HG02938 (cell line): ENCODE results near the gene DIPK2B.

Experiments used
- ATAC-seq: cut with Tn5 transposase; IDR thresholded peaks from one replicate; pipeline ENCODE4 v1.9.1; 2021; ENCODE audit warnings: mild to moderate bottlenecking, moderate library complexity; ENCODE audit not compliant: unreplicated experiment

The DIPK2B gene, protein sequence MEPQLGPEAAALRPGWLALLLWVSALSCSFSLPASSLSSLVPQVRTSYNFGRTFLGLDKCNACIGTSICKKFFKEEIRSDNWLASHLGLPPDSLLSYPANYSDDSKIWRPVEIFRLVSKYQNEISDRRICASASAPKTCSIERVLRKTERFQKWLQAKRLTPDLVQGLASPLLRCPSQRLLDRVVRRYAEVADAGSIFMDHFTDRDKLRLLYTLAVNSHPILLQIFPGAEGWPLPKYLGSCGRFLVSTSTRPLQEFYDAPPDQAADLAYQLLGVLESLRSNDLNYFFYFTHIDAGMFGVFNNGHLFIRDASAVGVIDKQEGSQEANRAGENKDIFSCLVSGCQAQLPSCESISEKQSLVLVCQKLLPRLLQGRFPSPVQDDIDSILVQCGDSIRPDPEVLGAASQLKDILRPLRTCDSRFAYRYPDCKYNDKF

DNA sequence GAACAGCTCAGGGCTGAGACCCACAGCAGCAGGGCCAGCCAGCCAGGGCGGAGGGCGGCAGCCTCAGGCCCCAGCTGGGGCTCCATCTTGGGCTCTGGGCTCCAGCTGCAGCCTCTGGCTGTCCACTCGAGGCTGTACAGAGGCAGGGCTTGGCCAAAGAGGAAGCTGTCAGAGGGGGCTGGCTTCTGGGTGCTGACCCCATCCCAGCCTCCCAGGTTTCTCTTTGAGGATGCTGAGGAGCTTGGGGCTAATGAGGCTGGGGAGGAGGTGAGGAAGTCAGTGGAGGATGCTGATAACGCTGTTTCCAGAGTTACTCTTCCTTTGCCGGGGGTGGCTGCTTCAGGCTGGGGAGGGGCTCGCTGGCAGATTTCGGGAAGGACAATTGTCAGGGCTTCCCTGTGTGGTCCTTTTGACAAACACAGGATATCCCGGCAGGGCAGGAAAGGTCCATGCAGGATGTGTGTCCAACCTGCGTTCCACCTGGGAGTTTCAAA, at the start of gene DIPK2B:
DIPK2B (minus strand) TSS at position 136 of the 494 bp plus-strand sequence; CDS start at position 86, 50 bp downstream.
- ATAC-seq = no peak

DNA sequence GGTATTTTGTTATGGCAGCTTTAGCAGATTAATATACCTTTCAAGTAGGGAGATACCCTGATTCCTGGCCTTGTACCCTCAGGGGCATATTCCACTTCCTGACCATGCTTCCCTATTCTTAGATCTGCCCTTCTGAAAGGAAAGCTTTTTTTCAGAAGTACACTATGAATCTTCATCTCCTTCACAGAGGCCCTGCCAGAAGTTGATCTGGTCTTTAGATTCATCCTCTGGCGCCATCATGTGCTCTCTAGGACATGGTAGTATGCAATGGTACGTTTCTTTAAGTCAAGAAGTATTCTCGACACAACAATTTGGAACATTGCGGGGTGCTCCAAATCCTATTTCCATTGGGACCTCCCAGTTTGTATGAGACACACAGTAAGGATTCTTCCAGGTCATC, 39.6 kb upstream of the DIPK2B start:
- no peak for ATAC-seq

DNA sequence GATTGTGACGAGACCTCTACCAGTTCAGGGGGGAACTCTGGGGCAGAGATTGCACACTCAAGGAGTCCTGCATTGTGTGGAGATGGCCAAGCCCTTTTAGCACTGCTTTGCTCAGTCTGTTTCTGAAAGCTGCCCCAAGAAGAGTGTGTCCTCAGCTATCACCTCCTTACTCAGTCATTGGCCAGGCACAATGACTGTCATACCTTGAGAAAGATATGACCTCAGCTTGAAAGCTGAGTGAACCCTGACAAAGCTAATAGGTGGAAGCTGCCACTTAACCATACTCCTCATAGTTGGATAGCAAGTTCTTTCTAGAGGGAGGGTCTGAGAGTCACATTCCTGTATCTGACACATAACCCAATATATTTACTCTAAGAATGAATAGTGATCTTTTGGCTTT, 37.8 kb upstream of the DIPK2B start:
- ATAC-seq = no peak

DNA sequence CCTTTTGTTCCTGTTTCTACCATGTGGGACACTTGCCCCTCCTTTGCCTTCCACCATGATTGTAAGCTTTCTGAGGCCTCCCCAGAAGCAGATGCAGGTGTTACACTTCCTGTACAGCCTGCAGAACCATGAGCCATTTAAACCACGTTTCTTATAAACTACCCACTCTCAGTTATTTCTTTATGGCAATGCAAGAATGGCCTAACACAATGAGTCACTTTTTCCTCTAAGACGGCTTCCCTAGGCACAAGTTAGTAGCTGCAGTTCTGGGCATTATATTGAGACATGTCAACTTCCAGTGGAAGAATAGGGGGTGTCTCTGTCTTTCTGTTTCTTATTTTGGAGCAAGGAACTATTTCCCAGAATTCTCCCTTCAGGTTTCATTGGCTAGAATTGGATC, 32.9 kb upstream of the DIPK2B start:
- no peak for ATAC-seq

DNA sequence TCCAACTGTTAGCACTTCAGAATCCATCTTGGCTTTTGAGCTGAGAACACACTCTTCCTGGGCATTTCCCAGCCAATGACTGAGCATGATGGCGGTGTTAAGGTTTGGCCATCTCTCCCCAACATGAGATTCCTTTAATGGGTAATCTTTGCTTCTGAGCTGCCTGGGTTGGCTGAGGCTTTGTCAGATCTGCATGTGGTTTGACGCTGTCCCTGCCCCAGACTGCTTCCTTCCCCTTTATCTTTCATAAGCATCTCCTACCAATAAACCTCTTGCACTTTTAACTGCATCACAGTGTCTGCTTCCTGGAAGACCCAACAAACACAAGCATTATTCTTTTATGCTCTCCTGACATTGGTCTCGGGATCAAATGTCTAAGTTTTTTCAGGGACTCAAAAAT, 31.5 kb upstream of the DIPK2B start:
- ATAC-seq = no peak

DNA sequence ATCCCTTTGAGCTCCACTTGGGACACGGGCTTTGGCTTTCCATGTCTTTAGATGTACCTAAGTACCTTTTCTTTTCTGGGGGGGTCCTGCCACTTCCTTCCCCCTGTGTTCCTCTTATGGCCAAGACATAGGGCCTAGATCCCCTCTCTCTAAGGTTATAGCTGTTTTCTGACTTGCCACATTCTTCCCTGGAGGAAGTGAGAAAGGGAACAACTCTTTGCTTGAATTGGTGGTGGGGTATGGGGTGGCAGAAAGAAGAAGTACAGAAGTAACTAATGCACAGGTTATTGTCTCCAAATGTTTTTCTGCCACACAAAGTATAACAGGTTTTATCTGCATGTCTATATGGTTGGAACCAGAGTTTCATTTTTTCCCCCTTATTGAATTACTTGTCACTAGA, 29.7 kb upstream of the DIPK2B start:
- ATAC-seq = no peak

DNA sequence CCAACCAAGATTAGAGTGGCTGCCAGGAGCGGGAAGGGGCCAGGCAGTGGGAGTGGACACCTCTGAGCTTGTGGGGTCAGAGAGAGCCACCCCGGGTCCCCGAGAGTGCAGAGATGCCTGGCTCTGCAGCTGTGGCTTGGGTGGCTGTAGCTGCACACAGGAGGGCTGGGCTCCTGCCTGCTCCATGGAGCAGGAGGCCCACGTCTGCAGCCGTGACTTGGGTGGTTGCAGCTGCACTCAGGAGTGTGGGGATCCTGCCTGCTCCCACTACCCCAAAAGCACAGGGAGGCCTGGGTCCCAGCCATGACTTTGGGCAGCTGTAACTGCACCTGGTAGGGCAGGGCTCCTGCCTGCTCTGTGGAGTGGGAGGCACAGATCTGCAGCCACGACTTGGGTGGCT, 28.7 kb upstream of the DIPK2B start:
- no peak for ATAC-seq

DNA sequence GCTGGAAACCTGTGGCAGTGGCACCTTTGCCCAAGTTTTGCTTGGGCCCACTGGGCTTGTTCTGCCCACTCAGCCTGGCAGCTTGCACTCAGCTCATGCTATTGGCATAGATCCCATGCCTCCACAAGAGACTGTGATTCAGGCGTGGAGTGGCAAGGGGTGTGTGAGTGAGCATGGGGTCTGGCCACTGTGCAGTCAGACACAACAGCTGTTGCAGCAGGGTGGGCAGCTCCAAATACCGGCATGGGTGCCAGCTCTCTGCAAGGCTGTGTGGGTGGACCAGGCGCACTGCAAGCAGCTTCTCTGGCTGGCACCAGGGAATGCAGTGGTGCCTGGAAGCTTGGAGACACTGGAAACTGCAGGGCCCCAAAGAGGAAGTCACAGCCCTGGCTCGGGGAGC, 27.4 kb upstream of the DIPK2B start:
- no peak for ATAC-seq

DNA sequence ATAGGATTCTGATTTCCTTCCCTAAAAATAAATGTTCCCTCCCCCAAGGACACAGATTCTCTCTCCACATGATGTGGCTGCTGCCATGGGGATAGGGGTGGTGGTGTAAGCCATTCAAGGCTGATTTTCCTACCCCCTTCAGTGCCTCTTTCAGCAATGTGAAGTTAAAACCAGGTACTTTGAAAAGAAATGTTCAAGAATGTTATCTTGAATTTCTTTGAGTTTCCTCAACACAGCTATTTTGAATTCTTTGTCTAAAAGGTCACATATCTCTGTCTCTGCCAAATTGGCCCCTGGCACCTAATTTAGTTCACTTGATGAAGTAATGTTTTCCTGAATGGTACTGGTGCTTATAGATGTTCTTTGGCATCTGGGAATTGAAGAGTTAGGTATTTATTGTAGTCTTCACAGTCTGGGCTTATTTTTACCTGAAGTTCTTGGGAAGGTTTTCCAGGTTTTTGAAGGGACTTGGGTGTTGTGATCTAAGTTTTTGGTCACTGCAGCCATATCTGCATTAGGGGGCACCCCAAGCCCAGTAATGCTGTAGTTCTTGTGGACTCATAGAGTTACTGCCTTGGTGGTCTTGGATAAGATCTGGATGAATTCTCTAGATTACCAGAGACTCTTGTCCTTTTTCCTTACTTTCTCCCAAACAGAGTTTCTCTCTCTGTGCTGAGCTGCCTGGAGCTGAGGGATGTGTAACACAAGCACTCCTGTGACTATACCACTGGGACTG, 7.6 kb upstream of the DIPK2B start:
- ATAC-seq = no peak

DNA sequence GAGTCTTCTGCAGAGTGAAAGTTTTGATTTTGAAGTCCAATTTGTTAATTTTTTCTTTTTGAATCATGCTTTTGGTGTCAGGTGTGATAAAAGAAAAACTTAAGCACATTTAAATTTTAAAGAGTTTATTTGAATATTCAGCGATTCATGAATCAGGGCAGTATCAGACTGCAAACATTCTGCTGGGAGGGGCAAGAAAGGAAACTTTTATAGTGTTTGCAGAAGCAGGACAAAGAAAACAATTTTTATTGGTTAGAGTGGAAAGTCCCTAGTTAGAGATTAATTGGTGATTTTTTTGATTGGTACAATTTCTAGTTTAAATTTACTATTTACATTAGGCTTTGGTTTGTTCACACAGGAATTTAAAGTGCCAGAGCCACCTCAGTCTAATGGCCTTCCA, 1.5 kb upstream of the DIPK2B start:
- no peak for ATAC-seq

DNA sequence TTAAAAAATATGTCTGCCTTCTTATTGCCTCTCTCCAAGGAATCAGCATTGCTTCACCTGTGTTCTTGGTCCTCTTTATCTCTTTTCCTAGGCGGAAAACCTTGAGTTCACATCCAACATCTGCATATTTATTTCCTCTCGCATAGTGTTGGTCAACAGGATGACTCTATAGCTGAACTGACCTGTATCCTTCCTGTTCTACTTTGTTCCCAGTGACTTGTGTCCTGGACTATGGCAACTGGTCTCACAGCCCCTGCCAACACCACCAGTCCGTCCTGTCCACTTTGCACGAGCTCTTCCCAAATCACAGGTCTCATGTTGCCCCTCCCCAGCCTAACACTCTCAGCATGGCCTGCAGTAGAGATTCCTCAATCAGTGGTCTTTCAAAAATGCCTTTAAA, 2.0 kb downstream of the DIPK2B start:
- ATAC-seq = no peak

DNA sequence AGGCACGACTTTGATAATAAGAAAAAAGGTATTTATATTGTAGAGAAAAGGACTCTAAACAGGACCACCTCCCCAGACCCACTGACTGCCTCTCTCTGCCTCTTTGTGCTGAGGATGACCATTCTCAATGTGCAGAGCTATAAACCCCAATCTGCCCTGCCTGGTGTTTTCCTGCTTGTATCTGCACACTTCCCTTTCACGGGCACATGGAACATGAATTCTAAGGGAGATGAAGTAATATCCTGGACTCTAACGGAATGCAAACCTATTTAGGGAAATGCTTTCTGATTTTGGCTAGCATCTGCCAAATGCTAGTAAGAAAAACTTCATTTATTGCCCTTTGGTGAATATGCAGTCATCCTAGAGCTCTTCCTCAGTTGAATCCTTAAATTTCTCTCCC, 2.4 kb downstream of the DIPK2B start:
- ATAC-seq = no peak

DNA sequence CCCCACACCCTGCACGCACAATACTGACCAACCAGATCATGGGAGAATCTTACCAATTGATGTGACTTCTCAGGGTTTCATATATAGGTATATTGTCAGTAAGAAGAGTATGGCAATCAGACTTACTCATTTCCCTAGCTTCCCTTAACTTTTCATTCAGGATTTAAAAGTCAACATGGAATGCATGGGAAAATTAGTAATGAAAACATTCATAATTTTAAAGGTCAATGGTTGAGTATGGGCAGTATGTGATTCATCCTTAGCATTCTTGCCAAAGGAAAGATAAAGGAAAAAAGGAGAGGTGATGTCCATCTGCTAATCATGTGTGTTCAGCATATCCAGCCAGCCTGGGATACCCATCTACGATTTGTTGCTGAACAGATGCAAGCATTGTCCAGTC, 4.0 kb downstream of the DIPK2B start:
- no peak for ATAC-seq

DNA sequence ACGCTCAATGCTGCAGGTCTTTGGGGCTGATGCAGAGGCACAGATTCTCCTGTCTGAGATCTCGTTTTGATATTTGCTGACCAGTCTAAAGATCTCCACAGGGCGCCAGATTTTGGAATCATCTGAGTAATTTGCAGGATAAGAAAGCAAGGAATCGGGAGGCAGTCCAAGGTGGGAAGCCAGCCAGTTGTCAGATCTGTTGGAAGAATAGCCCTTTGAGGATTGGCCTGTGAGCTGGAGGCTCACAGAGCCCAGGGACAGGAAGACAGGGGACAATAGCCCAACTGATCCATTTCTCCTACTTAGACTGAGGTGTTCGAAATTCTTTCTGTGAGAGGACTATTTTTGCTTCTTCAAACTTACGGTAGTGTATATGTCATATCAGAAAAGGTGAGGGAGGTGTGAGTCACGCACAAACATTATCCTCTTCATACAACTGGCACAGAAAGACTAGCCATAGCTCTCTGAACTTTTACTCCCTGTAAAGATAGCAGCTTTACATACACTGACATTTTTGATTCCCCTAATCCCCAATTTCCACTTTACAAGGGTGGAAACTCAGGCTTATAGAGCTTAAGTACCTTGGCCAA, 8.8 kb downstream of the DIPK2B start:
- ATAC-seq = no peak

DNA sequence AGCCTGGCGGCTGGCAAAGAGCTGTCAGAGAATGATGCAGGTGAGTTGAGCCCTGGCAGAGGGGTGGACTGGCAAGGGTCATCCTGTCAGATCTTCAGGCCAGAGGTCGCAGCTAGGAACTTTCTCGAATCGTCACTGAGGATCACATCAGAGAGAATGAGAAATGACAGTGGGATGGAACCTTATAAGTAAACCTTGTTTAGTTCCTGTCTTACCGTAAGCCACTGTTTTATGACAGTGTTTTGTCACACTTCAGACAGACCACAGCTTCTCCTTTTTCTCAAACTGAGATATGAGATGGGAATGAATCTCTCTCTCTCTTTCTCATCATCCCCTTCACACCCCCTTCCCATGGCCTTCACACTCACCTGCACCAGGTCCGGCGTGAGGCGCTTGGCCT, 9.3 kb downstream of the DIPK2B start:
- ATAC-seq = no peak

DNA sequence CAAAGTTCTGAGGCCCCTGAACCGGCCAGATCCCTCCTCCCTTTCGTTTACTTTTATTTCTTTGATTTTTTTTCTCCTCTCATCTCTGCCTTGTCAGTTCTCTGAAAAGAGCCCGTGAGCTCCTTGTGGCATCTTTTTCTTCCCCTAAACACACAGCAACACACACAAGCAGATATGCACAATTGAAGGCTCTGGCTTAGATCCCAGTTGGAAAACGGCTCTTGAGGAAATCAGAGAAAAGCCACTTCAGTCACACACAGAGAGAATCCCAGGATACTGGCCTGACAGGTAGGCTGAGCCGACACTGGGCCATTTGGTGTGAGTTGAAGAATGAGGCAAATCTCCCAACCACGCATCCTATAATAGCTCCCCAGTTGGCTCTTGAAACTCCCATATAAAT, 12.9 kb downstream of the DIPK2B start:
- ATAC-seq = no peak

DNA sequence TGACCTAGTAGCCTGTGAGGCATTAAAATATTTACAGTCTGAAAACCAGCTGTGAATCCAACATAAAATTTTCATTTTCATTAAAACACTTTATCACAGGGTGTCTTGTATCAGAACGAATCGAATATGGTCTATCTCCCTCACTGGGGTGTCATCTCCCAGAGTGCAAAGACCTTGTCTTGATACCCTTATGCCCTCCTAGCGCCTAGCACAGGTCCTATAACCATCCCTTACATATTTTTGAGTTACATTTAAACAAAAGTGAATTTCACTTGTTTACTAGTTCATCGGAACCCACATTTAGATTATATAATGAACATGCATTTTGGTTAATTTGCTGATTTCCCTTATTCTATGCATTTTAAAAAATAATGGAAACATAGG, 14.0 kb downstream of the DIPK2B start:
- ATAC-seq = no peak

DNA sequence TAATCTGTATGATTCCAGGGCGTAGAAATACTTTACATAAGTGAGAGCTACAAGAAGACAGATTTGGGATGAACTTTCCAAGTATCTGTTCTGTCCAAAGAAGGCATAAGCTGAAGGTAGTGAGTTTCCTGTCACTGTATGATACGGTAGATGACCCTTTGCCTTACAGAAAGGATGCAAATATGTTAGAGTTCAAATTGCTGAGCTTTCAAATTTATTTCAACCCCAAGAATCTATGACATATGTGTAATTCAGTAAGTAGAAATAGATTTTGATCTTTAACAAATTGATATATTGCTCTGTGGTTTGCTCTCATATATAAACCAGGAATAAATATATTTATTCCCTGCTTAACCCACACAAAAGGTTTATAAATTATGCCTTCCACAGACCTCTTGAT, 16.5 kb downstream of the DIPK2B start:
- no peak for ATAC-seq

DNA sequence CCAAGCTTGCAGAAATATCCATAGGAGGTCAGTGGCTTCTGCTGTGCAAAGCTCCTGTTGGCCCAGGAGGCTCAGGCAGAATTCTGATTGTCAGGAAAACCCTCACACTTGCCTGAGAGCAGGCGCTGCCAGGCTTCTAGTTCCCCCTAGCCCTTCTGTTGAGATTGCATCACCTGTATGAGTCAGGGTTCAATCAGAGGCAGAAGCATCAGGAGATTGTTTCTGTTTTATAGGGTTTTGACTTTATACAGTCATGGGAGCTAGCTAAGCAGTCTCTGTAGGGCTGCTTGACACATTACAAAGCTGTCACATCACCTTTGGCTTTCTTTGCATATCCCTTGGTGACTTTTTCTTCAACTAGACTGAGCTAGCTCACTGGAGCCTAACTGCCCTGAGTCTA, 27.8 kb downstream of the DIPK2B start:
- no peak for ATAC-seq

DNA sequence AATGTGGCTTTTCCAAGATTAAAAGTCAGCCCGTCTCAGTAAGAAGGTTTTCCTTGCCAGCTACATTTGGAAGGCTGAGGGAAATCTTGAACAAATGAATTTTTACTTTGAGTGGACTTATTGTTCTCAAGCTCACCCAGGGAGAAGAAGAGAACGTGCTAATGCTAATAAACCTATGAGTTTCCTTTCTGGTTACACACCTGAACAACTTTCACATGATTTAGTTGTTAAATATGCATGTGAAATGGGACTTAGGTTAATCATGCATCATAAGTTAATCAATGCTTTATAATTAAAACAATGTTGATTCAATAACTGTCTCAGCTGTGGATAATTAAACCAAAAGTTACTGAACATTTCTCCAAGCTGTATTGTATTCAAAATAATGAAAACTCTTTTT, 33.9 kb downstream of the DIPK2B start:
- ATAC-seq = no peak

DNA sequence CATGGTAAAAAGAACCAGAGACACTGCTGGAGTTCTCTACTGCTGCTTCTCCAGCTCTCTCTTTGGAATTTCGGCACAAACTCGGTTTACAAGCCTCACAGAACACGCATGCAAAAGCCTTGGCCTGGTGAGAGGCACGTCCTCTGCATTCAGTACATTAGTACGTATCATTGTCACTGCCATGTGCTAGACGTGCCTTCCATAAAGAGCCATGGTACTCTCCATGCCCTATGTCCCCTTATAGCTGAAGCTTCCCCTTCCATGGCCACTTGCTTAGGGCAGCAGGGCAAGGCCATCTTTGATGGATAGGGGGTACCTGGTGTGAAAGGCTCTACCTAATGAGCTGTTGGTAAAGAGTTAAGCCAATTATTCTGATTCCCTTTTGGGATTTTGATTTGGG, 35.0 kb downstream of the DIPK2B start:
- ATAC-seq = no peak

DNA sequence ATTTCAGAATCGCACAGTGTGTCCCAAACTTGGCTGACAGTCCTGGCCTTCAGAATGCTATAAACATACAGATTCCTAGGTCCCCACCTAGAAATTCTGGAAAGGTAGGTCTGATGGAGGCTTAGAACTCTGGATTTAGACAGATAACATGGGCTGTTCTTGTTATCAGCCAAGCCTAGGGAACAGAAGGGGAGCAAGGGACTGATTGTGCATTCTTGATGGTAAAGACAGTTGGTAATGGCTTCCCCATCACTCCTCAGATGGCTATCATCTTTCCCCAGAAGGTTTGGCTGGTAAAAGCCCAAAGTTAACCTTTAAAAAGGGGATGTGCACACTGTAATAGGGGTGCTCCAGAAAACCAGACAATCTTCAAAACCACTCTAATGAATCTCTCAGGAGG, 35.7 kb downstream of the DIPK2B start:
- ATAC-seq = no peak
